ENCODE measurements around the gene HTR1E.
"Not testable (repeated sequence)": the region's sequence is repeated elsewhere in the genome, so short reads cannot be mapped to it uniquely, and the experiment has no call there.

The HTR1E gene, protein sequence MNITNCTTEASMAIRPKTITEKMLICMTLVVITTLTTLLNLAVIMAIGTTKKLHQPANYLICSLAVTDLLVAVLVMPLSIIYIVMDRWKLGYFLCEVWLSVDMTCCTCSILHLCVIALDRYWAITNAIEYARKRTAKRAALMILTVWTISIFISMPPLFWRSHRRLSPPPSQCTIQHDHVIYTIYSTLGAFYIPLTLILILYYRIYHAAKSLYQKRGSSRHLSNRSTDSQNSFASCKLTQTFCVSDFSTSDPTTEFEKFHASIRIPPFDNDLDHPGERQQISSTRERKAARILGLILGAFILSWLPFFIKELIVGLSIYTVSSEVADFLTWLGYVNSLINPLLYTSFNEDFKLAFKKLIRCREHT

GRCh38 chr6:86937219-86938079 is at the start of gene HTR1E:
HTR1E (plus strand) TSS chr6:86937528; CDS start chr6:87015335, 77,807 bp downstream.
- DNase-seq: no peak

DNA sequence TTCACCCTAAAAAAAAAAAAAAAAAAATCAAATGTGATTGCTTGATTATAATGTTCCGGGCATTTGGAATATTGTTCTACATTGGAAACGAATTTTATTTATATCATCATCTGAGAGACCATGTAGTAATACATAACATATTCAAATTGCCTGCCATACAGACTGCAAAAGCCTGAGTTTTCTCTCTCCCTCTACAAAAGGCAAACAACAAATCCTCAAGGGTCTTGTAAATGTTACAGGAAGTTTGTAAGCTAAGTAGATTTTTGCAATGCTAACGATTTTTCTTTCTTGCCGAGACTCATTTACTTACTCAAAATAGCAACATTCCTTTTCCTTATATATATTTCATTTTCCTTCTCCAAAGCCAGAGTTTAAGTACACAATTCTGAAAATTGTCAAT is 49.0 kb upstream of the HTR1E start:
- no peak for DNase-seq

- not testable (repeated sequence) for DNase-seq
Measured at GRCh38 chr6:86897265-86897664, 40.1 kb upstream of the HTR1E start.

GRCh38 chr6:86913795-86914194 is 23.5 kb upstream of the HTR1E start:
- no peak for DNase-seq

DNA sequence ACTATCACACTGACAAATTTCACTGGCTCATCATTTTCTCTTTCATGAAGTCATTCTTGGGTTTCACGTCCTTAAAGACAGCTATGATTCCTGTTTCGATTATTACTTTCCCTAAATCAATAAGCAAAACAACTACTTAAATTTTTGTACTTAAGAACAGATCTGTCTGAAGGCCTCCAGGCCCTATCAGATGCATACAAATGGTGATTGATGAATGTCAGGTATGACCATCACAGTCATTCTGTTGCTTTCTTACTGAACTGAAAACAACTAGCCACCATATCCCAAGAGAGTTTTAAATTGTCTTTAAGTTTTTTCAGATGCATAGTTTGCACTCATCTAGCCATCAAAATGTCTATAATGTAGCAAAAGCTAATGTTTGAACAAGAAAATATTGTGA is 20.9 kb upstream of the HTR1E start:
- DNase-seq: no peak

DNA sequence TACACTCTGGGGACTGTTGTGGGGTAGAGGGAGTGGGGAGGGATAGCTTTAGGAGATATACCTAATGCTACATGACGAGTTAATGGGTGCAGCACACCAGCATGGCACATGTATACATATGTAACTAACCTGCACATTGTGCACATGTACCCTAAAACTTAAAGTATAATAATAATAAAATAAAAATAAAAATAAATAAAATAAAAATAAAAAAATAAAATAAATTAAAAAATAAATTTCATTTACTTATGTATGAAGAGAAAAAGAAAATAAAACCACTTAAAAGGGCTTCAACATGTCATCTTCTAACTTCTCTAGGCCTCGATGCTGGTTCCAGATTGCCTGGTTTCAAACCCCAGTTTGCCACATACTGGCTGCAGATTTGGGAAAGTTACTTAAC is 10.2 kb upstream of the HTR1E start:
- not testable (repeated sequence) for DNase-seq

- DNase-seq: not testable (repeated sequence)
Measured at GRCh38 chr6:86927859-86928258, 9.5 kb upstream of the HTR1E start.

DNA sequence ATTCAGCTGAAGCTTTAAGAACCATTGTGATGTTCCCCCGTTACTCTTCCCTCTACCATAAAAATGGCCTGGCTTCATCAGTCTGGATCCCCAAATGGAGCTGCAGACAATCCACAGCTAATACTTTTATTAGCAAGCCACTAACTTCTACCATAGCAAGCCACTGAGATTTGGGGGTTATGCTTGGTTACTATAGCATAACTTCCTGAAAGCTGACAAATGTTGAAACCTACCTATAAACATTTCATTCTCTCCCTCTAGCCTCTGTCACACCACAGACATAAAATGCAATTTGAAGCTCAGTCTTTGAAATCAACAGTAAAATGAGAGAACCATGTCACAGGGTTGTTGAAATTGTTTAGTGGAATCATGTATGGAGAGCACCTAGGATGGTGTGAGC is 3.0 kb upstream of the HTR1E start:
- DNase-seq: no peak

DNA sequence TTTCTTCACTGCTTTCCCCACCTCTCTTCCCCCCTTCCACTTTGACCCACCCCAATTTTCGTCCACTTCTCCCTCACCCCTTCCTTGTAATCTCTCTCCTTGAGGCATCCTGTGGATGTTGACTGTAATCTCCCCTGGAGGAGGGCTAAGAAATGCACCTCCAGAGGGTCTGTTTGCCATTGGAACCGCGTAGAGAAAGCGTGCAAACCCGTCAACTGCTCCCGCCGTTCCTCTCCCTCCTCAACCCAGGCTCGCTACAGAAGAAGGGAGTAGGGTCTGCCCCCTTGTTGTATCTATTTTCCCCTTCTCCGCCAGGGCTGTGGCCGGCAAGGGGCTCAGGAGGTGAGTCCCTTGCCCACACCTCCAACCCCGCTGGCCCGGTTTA is 502 bp upstream of the HTR1E start:
- no peak for DNase-seq

DNA sequence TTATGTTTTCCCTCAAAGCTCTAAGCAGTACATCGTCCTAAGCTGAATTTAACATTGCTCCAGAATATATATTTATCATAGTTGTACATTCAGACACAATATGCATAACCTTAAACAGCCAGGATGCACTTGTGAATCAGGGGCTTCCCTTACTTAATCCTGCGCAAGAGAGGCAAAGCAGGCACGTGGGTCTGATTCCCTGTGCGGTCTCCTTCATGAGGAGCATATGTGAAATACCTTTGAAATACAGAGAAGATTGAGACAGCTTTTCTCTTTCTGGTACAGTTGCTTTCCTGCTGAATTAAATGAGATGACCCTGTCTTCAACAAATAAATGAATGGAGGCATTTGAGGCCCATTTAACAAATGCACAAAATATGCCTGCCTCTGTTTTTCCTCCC is 1.5 kb downstream of the HTR1E start:
- no peak for DNase-seq

DNA sequence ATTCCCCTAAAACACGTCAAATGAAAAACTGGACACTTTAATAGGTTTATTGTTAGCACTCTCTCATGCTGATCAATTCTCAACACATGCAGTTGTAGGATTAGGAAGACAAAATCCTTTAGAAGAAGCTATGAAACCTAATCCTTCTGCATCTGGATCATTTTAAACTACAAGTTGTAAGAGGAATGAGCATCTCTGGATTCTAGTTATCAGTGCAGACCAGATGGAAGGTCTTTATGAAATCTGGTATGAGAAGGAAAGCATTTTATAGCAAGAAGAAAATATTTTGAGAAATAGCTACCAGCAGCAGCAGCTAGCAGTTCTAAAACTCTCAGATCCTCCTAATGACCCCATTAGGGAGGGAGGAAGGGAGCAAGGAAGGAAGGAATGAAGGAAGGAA is 4.1 kb downstream of the HTR1E start:
- DNase-seq: no peak

DNA sequence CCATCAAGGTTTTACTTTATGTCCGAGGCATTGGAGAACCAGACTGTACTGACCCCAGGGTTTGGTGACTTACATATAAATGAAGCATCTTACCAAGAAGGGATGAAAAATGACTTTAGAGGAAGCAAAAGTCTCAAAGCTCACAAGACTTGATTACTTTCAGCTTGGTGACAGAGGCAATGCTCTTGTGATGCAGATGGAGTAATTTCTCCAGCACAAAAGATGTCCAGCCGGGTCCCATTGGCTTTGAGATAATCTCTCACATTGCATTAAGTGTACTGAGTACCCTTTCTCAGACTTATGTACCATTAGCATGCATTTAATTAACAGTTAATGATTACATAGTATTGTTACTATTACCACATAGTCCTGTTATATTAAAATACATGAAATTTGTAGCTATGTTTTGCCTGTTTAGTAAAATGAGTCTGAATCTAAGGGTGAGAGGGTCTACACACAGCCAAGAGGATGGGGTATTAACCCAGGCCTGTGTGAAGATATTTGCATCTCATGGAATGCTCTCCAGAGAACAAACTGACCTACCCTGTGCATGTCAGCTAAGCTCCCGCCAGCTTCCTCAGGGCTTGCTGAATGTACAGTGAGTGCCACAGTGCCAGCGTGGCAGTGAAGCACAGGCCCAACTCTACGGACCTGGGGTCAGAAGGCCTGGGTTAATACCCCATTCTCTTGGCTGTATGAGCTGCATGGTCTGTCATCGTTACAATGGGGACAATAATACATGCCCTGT is 5.6 kb downstream of the HTR1E start:
- DNase-seq: no peak

DNA sequence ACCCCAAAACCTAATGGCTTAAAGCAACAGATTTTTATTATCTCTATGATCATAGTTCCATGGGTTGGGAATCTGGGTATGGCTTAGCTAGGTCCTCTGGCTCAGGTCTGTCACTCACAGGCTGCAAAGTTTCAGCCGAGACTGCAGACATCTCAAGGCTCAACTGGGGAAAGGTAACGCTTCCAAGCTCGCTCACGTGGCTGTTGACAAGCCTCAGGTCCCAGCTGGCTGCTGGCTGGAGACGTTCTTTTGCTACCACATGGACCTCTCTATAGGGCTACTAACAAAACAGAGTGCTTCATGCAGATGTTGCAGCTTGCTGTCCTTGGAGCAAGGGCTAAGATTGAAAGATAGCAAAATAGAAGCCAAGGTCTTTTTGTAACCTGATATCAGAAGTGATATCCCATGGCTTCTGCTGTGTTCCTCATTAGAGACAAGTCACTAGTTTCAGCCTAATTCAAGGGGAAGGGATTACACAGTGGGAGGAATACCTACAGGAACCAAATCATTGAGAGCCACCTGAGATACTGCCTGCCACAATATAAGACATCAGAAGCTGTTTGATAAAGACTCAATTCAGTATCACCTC is 6.6 kb downstream of the HTR1E start:
- no peak for DNase-seq

DNA sequence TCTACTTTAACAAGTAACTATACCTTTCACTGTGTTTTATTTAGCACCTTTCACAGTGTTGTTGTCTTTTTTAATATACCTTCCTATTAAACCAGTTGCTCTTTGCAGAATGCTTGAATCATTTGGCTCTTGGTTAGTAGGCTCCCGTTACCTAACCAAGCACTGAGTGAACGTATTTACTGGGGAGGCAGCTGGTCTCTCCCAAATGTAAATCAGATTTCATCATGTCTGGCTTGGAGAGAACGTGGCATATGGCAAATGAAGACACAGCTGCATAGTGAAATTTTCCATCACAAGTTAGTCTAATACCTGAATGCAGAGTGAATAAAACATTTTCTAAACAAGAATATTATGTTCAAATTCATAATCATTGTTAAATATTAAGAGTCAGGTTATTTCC is 12.4 kb downstream of the HTR1E start:
- no peak for DNase-seq

DNA sequence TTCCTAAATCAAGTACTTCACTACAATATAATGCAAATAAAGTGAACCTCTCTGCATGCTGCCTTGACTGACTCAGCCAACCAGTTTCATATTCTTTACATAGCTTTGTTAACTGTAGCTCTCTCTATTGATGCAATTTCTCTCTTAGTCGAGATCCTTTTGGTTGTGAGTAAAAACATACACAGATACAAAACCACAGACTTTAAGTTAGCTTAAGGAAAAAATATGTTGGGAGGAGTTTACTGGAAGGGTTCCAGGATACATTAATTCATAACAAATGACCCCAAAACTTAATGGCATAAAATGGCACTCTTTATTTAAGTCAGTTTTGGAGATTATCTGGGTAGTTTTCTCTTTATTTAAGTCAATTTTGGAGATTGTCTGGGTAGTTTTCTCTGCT is 15.7 kb downstream of the HTR1E start:
- DNase-seq: no peak

GRCh38 chr6:86959656-86960055 is 22.3 kb downstream of the HTR1E start:
- no peak for DNase-seq

DNA sequence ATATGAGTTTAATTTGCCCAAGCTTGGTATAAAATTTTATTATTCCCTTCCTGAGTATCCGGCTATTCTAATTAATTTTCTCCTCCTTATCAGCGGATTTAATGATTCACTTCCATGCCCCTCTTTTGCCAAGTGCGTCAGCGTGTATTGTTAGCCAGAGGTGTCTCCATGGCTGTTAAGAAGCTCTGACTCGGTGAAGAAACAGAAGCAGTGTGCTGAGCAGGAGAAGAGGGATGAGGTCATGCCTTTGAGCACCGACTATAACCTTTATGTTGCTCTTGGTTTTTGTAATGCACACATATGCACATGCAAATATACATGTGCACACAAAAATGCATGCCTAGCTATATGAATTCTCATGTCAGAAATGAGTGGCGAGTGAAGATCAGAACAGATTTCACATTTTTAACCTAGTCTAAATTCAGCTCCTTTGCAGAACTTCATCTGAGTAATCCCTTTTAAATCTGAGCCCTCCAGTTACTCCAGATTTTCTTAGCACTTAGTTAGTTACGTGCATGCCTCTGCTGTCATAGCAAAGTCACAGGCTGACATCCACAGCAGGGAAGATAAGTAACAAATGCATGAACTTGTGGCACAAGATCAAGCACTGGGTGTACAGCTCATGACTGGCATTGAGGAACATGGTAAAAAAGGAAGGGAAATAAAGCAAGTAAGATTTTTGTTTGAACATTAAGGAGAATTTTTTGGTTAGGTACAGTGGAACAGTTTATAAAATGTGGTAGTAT is 24.3 kb downstream of the HTR1E start:
- DNase-seq: no peak

DNA sequence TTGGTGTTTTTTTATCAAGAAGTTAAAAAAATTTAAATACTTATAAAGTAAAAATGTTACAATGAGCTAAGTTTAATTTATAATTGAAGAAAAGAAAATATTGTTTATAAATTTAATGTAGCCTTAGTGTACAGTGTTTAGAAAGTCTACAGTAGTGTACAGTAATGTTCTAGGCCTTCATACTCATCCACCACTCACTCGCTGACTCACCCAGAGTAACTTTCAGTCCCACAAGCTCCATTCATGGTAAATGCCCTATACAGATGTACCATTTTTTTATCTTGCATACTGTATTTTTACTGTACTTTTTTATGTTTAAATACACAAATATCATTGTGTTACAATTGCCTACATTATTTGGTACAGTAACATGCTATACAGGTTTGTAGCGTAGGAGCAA is 26.0 kb downstream of the HTR1E start:
- no peak for DNase-seq

DNA sequence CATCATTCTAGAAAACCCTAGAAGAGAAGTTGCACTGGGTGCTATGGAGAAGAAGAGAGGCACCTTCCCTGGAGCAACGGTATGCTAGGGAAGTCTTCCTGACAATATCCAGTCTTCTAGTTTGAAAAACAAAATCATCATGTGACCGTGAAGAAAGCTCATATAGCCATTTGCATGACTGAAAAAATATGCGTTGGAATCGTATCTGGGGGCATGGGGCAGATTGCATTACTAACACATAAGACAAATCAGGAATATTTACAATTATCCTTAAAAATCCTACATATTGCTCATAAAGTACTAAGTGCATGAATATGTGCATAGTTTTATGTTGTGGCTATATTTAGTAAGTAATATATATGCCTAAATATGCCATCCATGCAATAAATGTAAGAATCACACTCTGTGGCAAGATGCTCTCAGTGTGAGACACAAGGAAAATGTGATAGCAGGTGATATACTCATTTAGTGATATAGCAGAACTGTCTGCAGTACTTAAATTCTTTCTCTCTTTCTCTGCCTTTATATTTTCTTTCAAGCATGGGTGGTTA is 26.8 kb downstream of the HTR1E start:
- no peak for DNase-seq

GRCh38 chr6:86966271-86966670 is 28.9 kb downstream of the HTR1E start:
- DNase-seq: no peak

- no peak for DNase-seq
Measured at GRCh38 chr6:86969573-86969972, 32.2 kb downstream of the HTR1E start.

- DNase-seq: no peak
Measured at GRCh38 chr6:86973088-86973487, 35.8 kb downstream of the HTR1E start.
